GM19239 (cell line): ENCODE measurements around the gene OR2T12.
"Not testable (repeated sequence)": the region's sequence is repeated elsewhere in the genome, so short reads cannot be mapped to it uniquely, and the experiment has no call there.

ENCODE experiments used
- DNase-seq: peaks from one replicate; pipeline ENCODE4 v3.0.0; 2011; ENCODE audit warnings: low spot score; ENCODE audit not compliant: insufficient read length
- FAIRE-seq: peaks from 2 replicates; lab custom pipeline; 2011; peaks lifted over from hg19 to GRCh38; lab: Jason Lieb, UNC

The OR2T12 gene

GRCh38 chr1:248303324-248303723 is at the start of gene OR2T12:
Gene OR2T12 (minus strand): TSS chr1:248303424. CDS start chr1:248295578, 7,846 bp downstream.
- no peak for FAIRE-seq
- DNase-seq: no peak

- DNase-seq (no peak), FAIRE-seq (no peak)
Observed at GRCh38 chr1:248348475-248348874, 45.3 kb upstream of the OR2T12 start, which contains the start of gene OR14C36. Gene OR14C36 (plus strand): TSS chr1:248348775. CDS start chr1:248348775, 0 bp downstream.

- FAIRE-seq (no peak), DNase-seq (no peak)
Observed at GRCh38 chr1:248343451-248343850, 40.2 kb upstream of the OR2T12 start.

GRCh38 chr1:248324468-248324867 is 21.2 kb upstream of the OR2T12 start, which contains the start of gene OR2M7:
Gene OR2M7 (minus strand): TSS chr1:248324568. CDS start chr1:248324568, 0 bp downstream.
- DNase-seq (no peak), FAIRE-seq (no peak)

- FAIRE-seq: no peak
- no peak for DNase-seq
Observed at GRCh38 chr1:248316796-248317195, 13.6 kb upstream of the OR2T12 start.

- DNase-seq, FAIRE-seq: not testable (repeated sequence)
Observed at GRCh38 chr1:248306740-248307139, 3.5 kb upstream of the OR2T12 start.

GRCh38 chr1:248306103-248306502 is 2.9 kb upstream of the OR2T12 start:
- DNase-seq (no peak), FAIRE-seq (no peak)

GRCh38 chr1:248305672-248306071 is 2.4 kb upstream of the OR2T12 start:
- not testable (repeated sequence) for DNase-seq, FAIRE-seq

- no peak for FAIRE-seq
- DNase-seq: no peak
Observed at GRCh38 chr1:248288391-248288790, 14.8 kb downstream of the OR2T12 start.

- FAIRE-seq (no peak), DNase-seq (no peak)
Observed at GRCh38 chr1:248277876-248278275, 25.3 kb downstream of the OR2T12 start, which contains the start of gene OR2T33. Gene OR2T33 (minus strand): TSS chr1:248277976. CDS start chr1:248273814, 4,162 bp downstream.

- not testable (repeated sequence) for FAIRE-seq, DNase-seq
Observed at GRCh38 chr1:248273225-248273624, 30.0 kb downstream of the OR2T12 start.

- FAIRE-seq: no peak
- DNase-seq: no peak
Observed at GRCh38 chr1:248268178-248268577, 35.0 kb downstream of the OR2T12 start.

GRCh38 chr1:248259309-248259708 is 43.9 kb downstream of the OR2T12 start:
- not testable (repeated sequence) for DNase-seq, FAIRE-seq

GRCh38 chr1:248243204-248243603 is 60.0 kb downstream of the OR2T12 start:
- DNase-seq (peak; percentile 39), FAIRE-seq (peak; percentile 95)
